SK-N-SH (cell line): Measurements from ENCODE around the gene OSTF1. TPM values are rescaled to one million over a fixed set of nuclear protein-coding genes. Genes with fewer than 3 reads are reported as not detected.

Source experiments
- CTCF ChIA-PET: fragments of 300-600, 350-600 bp; formaldehyde crosslinking; extraction: SDS; loops from one replicate; lab custom pipeline; 2021; lab: Yijun Ruan, JAX
- POLR2A ChIA-PET: fragments of 350-600 bp; sonication (Branson Sonifier 250); formaldehyde crosslinking; extraction: SDS; loops from one replicate; lab custom pipeline; 2020; ENCODE audit warnings: antibody characterized with exemption, inconsistent platforms; lab: Yijun Ruan, JAX
- DNase-seq: peaks from one replicate; pipeline ENCODE4 v3.0.0; 2012
- H2AFZ ChIP-seq: fragments of 200-600 bp; sonication (generic); 2 replicates; pipeline ENCODE4 v1.8.1; 2016; ENCODE audit warnings: antibody characterized with exemption, mild to moderate bottlenecking, low read depth
- H3F3A ChIP-seq: fragments of 200-600 bp; sonication (generic); replicated peaks from 2 replicates; pipeline ENCODE3; 2016; ENCODE audit warnings: antibody characterized with exemption, mild to moderate bottlenecking; ENCODE audit not compliant: insufficient read depth
- H3K27ac ChIP-seq, 2 experiments: fragments of 200-500 bp in 1 of 2; fragments of 200-600 bp in 1 of 2; sonication (Bioruptor generic) in 1 of 2; sonication (generic), shearing (Covaris generic) in 1 of 2; 2 replicates each; pipeline versions ENCODE4 v1.5.1 to v1.6.1; 2014 to 2016; ENCODE audit warnings: low read depth in 2 of 2, inconsistent platforms in 1 of 2, low read length in 1 of 2, mild to moderate bottlenecking in 1 of 2, mixed read lengths in 1 of 2
- H3K27me3 ChIP-seq: fragments of 200-600 bp; sonication (generic), shearing (Covaris generic); 2 replicates; pipeline ENCODE4 v1.6.1; 2016; ENCODE audit warnings: mixed run types; ENCODE audit not compliant: insufficient read depth
- H3K36me3 ChIP-seq, 2 experiments: fragments of 200-500 bp in 1 of 2; fragments of 200-600 bp in 1 of 2; sonication (Bioruptor generic) in 1 of 2; sonication (generic) in 1 of 2; replicated peaks in 1 of 2; 2 replicates each; pipeline versions ENCODE3 to v1.5.1; 2014 to 2016; ENCODE audit warnings: low read length in 1 of 2, mild to moderate bottlenecking in 1 of 2; ENCODE audit not compliant: insufficient read depth in 2 of 2, control insufficient read depth in 1 of 2
- H3K4me1 ChIP-seq, 2 experiments: fragments of 200-500 bp in 1 of 2; fragments of 200-600 bp in 1 of 2; sonication (Bioruptor generic) in 1 of 2; sonication (generic), shearing (Covaris generic) in 1 of 2; 2 replicates each; pipeline versions ENCODE4 v1.5.1 to v1.6.1; 2014 to 2016; ENCODE audit warnings: low read depth in 1 of 2, low read length in 1 of 2, mixed run types in 1 of 2; ENCODE audit not compliant: insufficient read depth in 2 of 2, control insufficient read depth in 1 of 2
- H3K4me2 ChIP-seq: fragments of 200-600 bp; sonication (generic), shearing (Covaris generic); 2 replicates; pipeline ENCODE4 v1.6.1; 2017; ENCODE audit warnings: mixed run types
- H3K4me3 ChIP-seq, 2 experiments: fragments of 200-500 bp in 1 of 2; fragments of 200-600 bp in 1 of 2; sonication (Bioruptor generic) in 1 of 2; sonication (generic), shearing (Covaris generic) in 1 of 2; 2 replicates each; pipeline versions ENCODE4 v1.5.1 to v1.8.1; 2014 to 2016; ENCODE audit warnings: low read depth in 2 of 2, inconsistent platforms in 1 of 2, low read length in 1 of 2, mild to moderate bottlenecking in 1 of 2, mixed read lengths in 1 of 2, moderate library complexity in 1 of 2
- H3K79me2 ChIP-seq: fragments of 200-600 bp; sonication (generic); 2 replicates; pipeline ENCODE4 v1.8.1; 2017; ENCODE audit warnings: mild to moderate bottlenecking; ENCODE audit not compliant: insufficient read depth
- H3K9ac ChIP-seq: fragments of 200-600 bp; sonication (generic); 2 replicates; pipeline ENCODE4 v1.6.1; 2017; ENCODE audit warnings: mixed run types
- H3K9me2 ChIP-seq: fragments of 200-600 bp; sonication (generic); 2 replicates; pipeline ENCODE4 v1.6.1; 2017; ENCODE audit warnings: mixed run types
- H3K9me3 ChIP-seq: fragments of 200-600 bp; sonication (generic); 2 replicates; pipeline ENCODE4 v1.6.1; 2017; ENCODE audit warnings: mixed run types, mild to moderate bottlenecking, moderate library complexity
- H4K20me1 ChIP-seq: fragments of 200-600 bp; sonication (generic); 2 replicates; pipeline ENCODE4 v1.6.1; 2017; ENCODE audit warnings: mild to moderate bottlenecking, mixed run types; ENCODE audit not compliant: insufficient read depth
- ELF1 ChIP-seq: IDR thresholded peaks from 2 replicates; pipeline ENCODE4 v1.4.0; 2012
- FOSL2 ChIP-seq: IDR thresholded peaks from 2 replicates; pipeline ENCODE4 v1.4.0; 2012; ENCODE audit warnings: low read depth, mild to moderate bottlenecking, moderate library complexity, borderline replicate concordance
- GATA2 ChIP-seq: sonication (generic); formaldehyde crosslinking; IDR thresholded peaks from 2 replicates; pipeline ENCODE4 v1.5.0; 2020; ENCODE audit warnings: mild to moderate bottlenecking, missing genetic modification reagents
- MXI1 ChIP-seq: IDR thresholded peaks from 2 replicates; pipeline ENCODE4 v1.6.1; 2012; ENCODE audit warnings: mild to moderate bottlenecking, low read depth, low read length, improper control_type of control experiment
- NRF1 ChIP-seq: IDR thresholded peaks from 2 replicates; pipeline ENCODE4 v1.6.1; 2012; ENCODE audit warnings: low read depth, mild to moderate bottlenecking, low read length
- RCOR1 ChIP-seq: fragments of 150-350 bp; IDR thresholded peaks from 2 replicates; pipeline ENCODE4 v1.6.1; 2017; ENCODE audit warnings: antibody characterized with exemption, low read length
- RFX5 ChIP-seq: IDR thresholded peaks from 2 replicates; pipeline ENCODE4 v1.6.1; 2012; ENCODE audit warnings: mild to moderate bottlenecking, improper control_type of control experiment, low read length
- SMC3 ChIP-seq: IDR thresholded peaks from 2 replicates; pipeline ENCODE4 v1.6.1; 2012; ENCODE audit warnings: low read depth, low read length, improper control_type of control experiment
- WGBS: methylation state at CpG from one replicate; pipeline ENCODE4 v1.1.6; 2017; ENCODE audit warnings: low lambda C conversion rate; 5-methylcytosine and 5-hydroxymethylcytosine counted together
- polyA plus RNA-seq, 3 experiments: library from polyadenylated mRNA; depleted of rRNA; stranded (reverse); fragments of >200 nt; gene quantifications; 2 replicates each; pipeline ENCODE4 v1.2.3, GENCODE V29; 2012
- TF ChIP-seq, protein P1 (sequence below): IDR thresholded peaks from 2 replicates; pipeline ENCODE4 v1.4.0; 2012; ENCODE audit warnings: low read depth, borderline replicate concordance

The OSTF1 gene
- polyA plus RNA-seq, 1 of the 3 experiments (the other 2 are of a cell fraction): 9.5 TPM

DNA sequence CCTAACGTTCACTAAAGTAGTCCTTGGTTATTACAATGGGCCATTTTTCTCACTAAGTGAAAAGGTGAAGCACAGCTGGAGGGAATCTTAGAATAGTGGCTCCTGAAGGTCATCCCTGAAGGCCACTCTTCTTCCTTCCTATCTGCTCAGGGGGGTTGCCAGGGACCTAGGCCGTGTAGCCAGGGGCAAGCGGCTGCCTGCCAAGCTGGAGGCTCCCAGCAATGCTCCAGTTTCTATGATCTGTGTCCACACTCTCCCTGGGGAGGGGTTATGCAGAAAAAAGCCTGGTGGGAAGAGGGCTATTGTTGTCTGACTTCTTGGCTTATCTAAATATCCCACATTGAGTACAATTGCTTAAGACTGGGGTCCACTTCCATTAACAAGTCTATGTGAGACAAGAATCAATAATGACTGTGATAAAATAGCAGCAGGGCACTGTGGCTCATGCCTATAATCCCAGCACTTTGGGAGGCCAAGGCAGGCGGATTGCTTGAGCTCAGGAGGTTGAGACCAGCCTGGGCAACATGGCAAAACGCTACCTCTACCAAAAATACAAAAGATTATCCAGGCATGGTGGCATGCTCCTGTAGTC lies 4.1 kb upstream of the OSTF1 start:
- 47% methylated on average over 4 of the region's 5 CpGs for WGBS
- Histone ChIP-seq H3K4me1 (peaks cover 4 to 6% of the 10 kb centered on the region in 2 experiments; a peak in 2 of 4 replicates), H3K4me3 (no peak overlapping the region), H4K20me1 (no peaks in the 10 kb centered on the region), H3K27me3 (no peaks in the 10 kb centered on the region), H3K36me3 (no peaks in the 10 kb centered on the region), H3F3A (peaks cover 3% of the 10 kb centered on the region), H3K27ac (no peak overlapping the region), H2AFZ (no peak overlapping the region), H3K79me2 (0 out of 2 replicates have a peak, but pooled peaks cover under 1% of the 10 kb centered on the region), H3K9me3 (no peaks in the 10 kb centered on the region), H3K9ac (no peak overlapping the region), H3K4me2 (no peak overlapping the region), H3K9me2 (no peaks in the 10 kb centered on the region)
- DNase-seq: no peak
- TF ChIP-seq SMC3 (no peak), FOSL2 (no peak), GATA2 (CRISPR knock-in tag) (no peak), ELF1 (no peak)
- ChIA-PET POLR2A (no interaction called here), CTCF (interaction anchor here (1.1 to 5.1 kb wide), 4 partner anchors 9 to 310 kb away, joined by 3 to 27 read pairs (median 5); partner anchors contain the start of gene C9orf40)

GRCh38 chr9:75085640-75086039 lies 2.7 kb upstream of the OSTF1 start:
- Histone ChIP-seq H3K4me1 (peaks cover 4 to 6% of the 10 kb centered on the region in 2 experiments; a peak in 2 of 4 replicates), H3K79me2 (peaks cover 15% of the 10 kb centered on the region), H3K27me3 (no peaks in the 10 kb centered on the region), H3K9ac (no peak overlapping the region), H3K4me3 (no peak overlapping the region), H2AFZ (no peak overlapping the region), H3K9me3 (no peaks in the 10 kb centered on the region), H3K36me3 (no peaks in the 10 kb centered on the region), H3K9me2 (no peaks in the 10 kb centered on the region), H4K20me1 (peaks cover 4% of the 10 kb centered on the region; the same call in 1 of the 2 replicates), H3F3A (peaks cover 3% of the 10 kb centered on the region), H3K4me2 (no peak overlapping the region), H3K27ac (no peak overlapping the region)
- CTCF ChIA-PET: interaction anchor here (1.1 to 5.1 kb wide), 4 partner anchors 8 to 312 kb away, joined by 5 to 27 read pairs (median 6); partner anchors contain the start of gene C9orf40
- no peak for DNase-seq
- TF ChIP-seq RFX5 (no peak), RCOR1 (no peak), MXI1 (no peak), NRF1 (no peak)
- TF ChIP-seq, protein P1, sequence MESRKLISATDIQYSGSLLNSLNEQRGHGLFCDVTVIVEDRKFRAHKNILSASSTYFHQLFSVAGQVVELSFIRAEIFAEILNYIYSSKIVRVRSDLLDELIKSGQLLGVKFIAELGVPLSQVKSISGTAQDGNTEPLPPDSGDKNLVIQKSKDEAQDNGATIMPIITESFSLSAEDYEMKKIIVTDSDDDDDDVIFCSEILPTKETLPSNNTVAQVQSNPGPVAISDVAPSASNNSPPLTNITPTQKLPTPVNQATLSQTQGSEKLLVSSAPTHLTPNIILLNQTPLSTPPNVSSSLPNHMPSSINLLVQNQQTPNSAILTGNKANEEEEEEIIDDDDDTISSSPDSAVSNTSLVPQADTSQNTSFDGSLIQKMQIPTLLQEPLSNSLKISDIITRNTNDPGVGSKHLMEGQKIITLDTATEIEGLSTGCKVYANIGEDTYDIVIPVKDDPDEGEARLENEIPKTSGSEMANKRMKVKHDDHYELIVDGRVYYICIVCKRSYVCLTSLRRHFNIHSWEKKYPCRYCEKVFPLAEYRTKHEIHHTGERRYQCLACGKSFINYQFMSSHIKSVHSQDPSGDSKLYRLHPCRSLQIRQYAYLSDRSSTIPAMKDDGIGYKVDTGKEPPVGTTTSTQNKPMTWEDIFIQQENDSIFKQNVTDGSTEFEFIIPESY: no peak
- 50% methylated on average over 1 of the region's 1 CpG for whole genome bisulfite sequencing
- POLR2A ChIA-PET: no interaction called here
